SK-N-SH treated with all-trans-retinoic acid at 6 μM for 48 hours (cell line): ENCODE measurements around the gene MRPL19.

Experiments used
- ATAC-seq: fragments of 200-7000 bp; cut with Tn5 transposase; 3 replicates; pipeline ENCODE4 v1.9.1; 2020; ENCODE audit warnings: mild to moderate bottlenecking, moderate library complexity
- BACH2 ChIP-seq: fragments of 250-450 bp; sonication (Bioruptor Pico); IDR thresholded peaks from 2 replicates; pipeline ENCODE4 v1.9.0; 2021; ENCODE audit warnings: mild to moderate bottlenecking, borderline replicate concordance
- CREB5 ChIP-seq: fragments of 250-450 bp; sonication (Bioruptor Pico); IDR thresholded peaks from 2 replicates; pipeline ENCODE4 v1.5.1; 2020; ENCODE audit warnings: low read depth, mild to moderate bottlenecking, moderate library complexity
- CSDC2 ChIP-seq: fragments of 250-450 bp; sonication (Bioruptor Pico); IDR thresholded peaks from 2 replicates; pipeline ENCODE4 v1.5.0; 2020; ENCODE audit warnings: mild to moderate bottlenecking, moderate library complexity
- CSRNP3 ChIP-seq: fragments of 250-450 bp; sonication (Bioruptor Pico); IDR thresholded peaks from 2 replicates; pipeline ENCODE4 v1.5.1; 2021; ENCODE audit warnings: mild to moderate bottlenecking, moderate library complexity
- ESRRG ChIP-seq: fragments of 250-450 bp; sonication (Bioruptor Pico); IDR thresholded peaks from 2 replicates; pipeline ENCODE4 v1.6.1; 2021; ENCODE audit warnings: mild to moderate bottlenecking
- GLIS3 ChIP-seq: fragments of 250-450 bp; sonication (Bioruptor Pico); IDR thresholded peaks from 2 replicates; pipeline ENCODE4 v1.5.0; 2020; ENCODE audit warnings: mild to moderate bottlenecking, moderate library complexity
- ISL1 ChIP-seq: fragments of 250-450 bp; sonication (Bioruptor Pico); IDR thresholded peaks from 2 replicates; pipeline ENCODE4 v2.1.2; 2022; ENCODE audit warnings: mild to moderate bottlenecking, moderate library complexity
- OSR1 ChIP-seq: fragments of 250-450 bp; sonication (Bioruptor Pico); IDR thresholded peaks from 2 replicates; pipeline ENCODE4 v1.8.0; 2022; ENCODE audit warnings: moderate library complexity, mild to moderate bottlenecking, inconsistent platforms
- POU6F1 ChIP-seq: fragments of 250-450 bp; sonication (Bioruptor Pico); IDR thresholded peaks from 2 replicates; pipeline ENCODE4 v1.8.0; 2021; ENCODE audit warnings: low read depth, mild to moderate bottlenecking, moderate library complexity, borderline replicate concordance
- PPARA ChIP-seq: fragments of 250-450 bp; sonication (Bioruptor Pico); IDR thresholded peaks from 2 replicates; pipeline ENCODE4 v1.5.0; 2020; ENCODE audit warnings: mild to moderate bottlenecking, borderline replicate concordance
- RARB ChIP-seq: fragments of 250-450 bp; sonication (Bioruptor Pico); IDR thresholded peaks from 2 replicates; pipeline ENCODE4 v1.8.0; 2021; ENCODE audit warnings: mild to moderate bottlenecking, moderate library complexity
- SNAI2 ChIP-seq: fragments of 250-450 bp; sonication (Bioruptor Pico); IDR thresholded peaks from 2 replicates; pipeline ENCODE4 v1.5.0; 2020; ENCODE audit warnings: mild to moderate bottlenecking, moderate library complexity
- TCF4 ChIP-seq: fragments of 250-450 bp; sonication (Bioruptor Pico); IDR thresholded peaks from 2 replicates; pipeline ENCODE4 v1.8.0; 2021; ENCODE audit warnings: mild to moderate bottlenecking, moderate library complexity, borderline replicate concordance
- TOX ChIP-seq: fragments of 250-450 bp; sonication (Bioruptor Pico); IDR thresholded peaks from 2 replicates; pipeline ENCODE4 v1.8.0; 2021; ENCODE audit warnings: mild to moderate bottlenecking, moderate library complexity, borderline replicate concordance
- TSHZ2 ChIP-seq: fragments of 250-450 bp; sonication (Bioruptor Pico); IDR thresholded peaks from 2 replicates; pipeline ENCODE4 v1.5.0; 2020; ENCODE audit warnings: mild to moderate bottlenecking, moderate library complexity
- ZC3H10 ChIP-seq: fragments of 250-450 bp; sonication (Bioruptor Pico); IDR thresholded peaks from 2 replicates; pipeline ENCODE4 v1.5.1; 2021; ENCODE audit warnings: mild to moderate bottlenecking, moderate library complexity
- ZFP3 ChIP-seq: fragments of 250-450 bp; sonication (Bioruptor Pico); IDR thresholded peaks from 2 replicates; pipeline ENCODE4 v1.5.0; 2020; ENCODE audit warnings: mild to moderate bottlenecking, moderate library complexity
- ZFP30 ChIP-seq: fragments of 450-650 bp; formaldehyde crosslinking; IDR thresholded peaks from 2 replicates; pipeline ENCODE4 v1.5.0; 2022; ENCODE audit warnings: mild to moderate bottlenecking, moderate library complexity
- ZNF70 ChIP-seq: fragments of 450-650 bp; formaldehyde crosslinking; IDR thresholded peaks from 2 replicates; pipeline ENCODE4 v1.5.0; 2020; ENCODE audit warnings: mild to moderate bottlenecking, moderate library complexity
- ZNF8 ChIP-seq: fragments of 450-650 bp; formaldehyde crosslinking; IDR thresholded peaks from 2 replicates; pipeline ENCODE4 v1.5.0; 2020; ENCODE audit warnings: mild to moderate bottlenecking, moderate library complexity

MRPL19 gene

GRCh38 chr2:75643980-75644379, 2.6 kb upstream of the MRPL19 start (continued):
- TF ChIP-seq CREB5 (no peak), ZNF70 (CRISPR knock-in tag) (no peak), ZFP3 (CRISPR knock-in tag) (no peak), CSRNP3 (CRISPR knock-in tag) (no peak), SNAI2 (CRISPR knock-in tag) (no peak)

- TF ChIP-seq CSDC2 (CRISPR knock-in tag), result no peak
- no peak for TF ChIP-seq ZFP30 (CRISPR knock-in tag)
- no peak for ATAC-seq
These were observed 940 bp upstream of the MRPL19 start for GRCh38 chr2:75645643-75646042.

GRCh38 chr2:75646090-75646582, 447 bp upstream of the MRPL19 start:
- TF ChIP-seq RARB (CRISPR knock-in tag), result no peak
- no peak for TF ChIP-seq SNAI2 (CRISPR knock-in tag)
- no peak for TF ChIP-seq PPARA
- TF ChIP-seq ZFP30 (CRISPR knock-in tag), result no peak
- TF ChIP-seq BACH2 (CRISPR knock-in tag), result no peak
- no peak for TF ChIP-seq ZC3H10 (CRISPR knock-in tag)
- no peak for TF ChIP-seq OSR1 (CRISPR knock-in tag)
- no peak for TF ChIP-seq ZFP3 (CRISPR knock-in tag)
- TF ChIP-seq CREB5, result no peak
- no peak for TF ChIP-seq TOX (CRISPR knock-in tag)
- TF ChIP-seq TCF4 (CRISPR knock-in tag), result no peak
- TF ChIP-seq CSRNP3 (CRISPR knock-in tag), result no peak
- TF ChIP-seq TSHZ2, result no peak
- no peak for TF ChIP-seq GLIS3
- TF ChIP-seq ISL1, result no peak
- no peak for TF ChIP-seq ZNF8 (CRISPR knock-in tag)
- no peak for TF ChIP-seq ZNF70 (CRISPR knock-in tag)
- no peak for TF ChIP-seq POU6F1 (CRISPR knock-in tag)
- no peak for TF ChIP-seq ESRRG (CRISPR knock-in tag)
- TF ChIP-seq, all 23 proteins: peak for 0
- ATAC-seq, result no peak
